Psoas muscle (tissue), 8 donors: ENCODE results near the gene TBC1D4. TPM values are rescaled to one million over a fixed set of nuclear protein-coding genes. Genes with fewer than 3 reads are reported as not detected.
A peak's percentile ranks its signal among the peaks of the same experiment; 100 is the strongest.

Experiments
- ATAC-seq, 4 donors: fragments of 200-7000 bp; cut with Tn5 transposase; one replicate each; pipeline ENCODE4 v1.9.1; 2020; ENCODE audit warnings: moderate library complexity in 3 of 4, mild to moderate bottlenecking in 2 of 4
- DNase-seq, 2 donors: peaks; one replicate each; pipeline ENCODE4 v3.0.0-alpha.2; 2020
- H3K27ac ChIP-seq: fragments of 200-600 bp; one replicate; pipeline ENCODE4 v1.8.0; 2022
- H3K27me3 ChIP-seq, 3 donors: fragments of 200-600 bp in 1 of 3; one replicate each; pipeline versions ENCODE4 v1.6.1 to v1.8.0; 2013 to 2022; ENCODE audit warnings: low read length in 2 of 3, mild to moderate bottlenecking in 2 of 3, moderate library complexity in 1 of 3; ENCODE audit not compliant: insufficient read depth in 3 of 3
- H3K36me3 ChIP-seq, 2 donors: fragments of 200-600 bp in 1 of 2; one replicate each; pipeline versions ENCODE4 v1.6.1 to v1.8.0; 2013 to 2022; ENCODE audit warnings: low read depth in 1 of 2, mild to moderate bottlenecking in 1 of 2, moderate library complexity in 1 of 2; ENCODE audit not compliant: insufficient read depth in 1 of 2
- H3K4me1 ChIP-seq: fragments of 200-600 bp; one replicate; pipeline ENCODE4 v1.8.0; 2022
- H3K4me3 ChIP-seq: fragments of 200-600 bp; one replicate; pipeline ENCODE4 v1.8.0; 2022; ENCODE audit warnings: mild to moderate bottlenecking
- H3K9me3 ChIP-seq: fragments of 200-600 bp; one replicate; pipeline ENCODE4 v1.8.0; 2022
- WGBS, 3 donors: extraction: QIAGEN DNeasy Blood & Tissue Kit; methylation state at CpG; one replicate each; pipeline versions ENCODE4 v1.1.6 to v1.1.7; 2013; 5-methylcytosine and 5-hydroxymethylcytosine counted together
- intact Hi-C, 2 donors: fragments of 100-400 bp; cut with DNase I; formaldehyde crosslinking; loops; one replicate each; pipeline versions ENCODE4 v1.11.0 to v1.14.2; 2022
- polyA plus RNA-seq, 3 donors: library from polyadenylated mRNA; stranded (reverse); fragments of 200-250 nt; gene quantifications; one replicate each; pipeline ENCODE4 v1.2.3, GENCODE V29; 2013
- total RNA-seq, 4 donors: library from RNA; stranded (reverse); fragmentation: NEBNext Ultra II Directional in 2 of 4; extraction: Animal tissue kit (Norgen Biotek cat#: 25700) in 2 of 4; gene quantifications; one replicate each; pipeline versions ENCODE4 v1.2.1 to v1.2.4, GENCODE V29; 2021 to 2023
- TF ChIP-seq, protein P1 (sequence below): fragments of 200-600 bp; IDR thresholded peaks from one replicate; pipeline ENCODE4 v1.8.0; 2022; ENCODE audit warnings: antibody characterized with exemption
- donor health status: healthy with polysubstance abuse.
- donor health status: DM: no; HTN: no; CAD: no; lungs with moderate emphysema.
- donor health status: Bipolar disorder and iron deficiency.
- donor health status: healthy.
- donor health status: DM: yes; HTN: yes; CAD: no.
- donor health status: DM: no; HTN: no; CAD: no.
- donor health status: DM: no; HTN: no; CAD: no.
- donor health status: DM: yes; HTN: yes; CAD: no.

The TBC1D4 gene
- total and polyA plus RNA-seq, 7 donors, result 3.1 to 127 (median 89.9) TPM

GRCh38 chr13:75416327-75417011, 65.5 kb downstream of the TBC1D4 start:
- peaks cover 67% of the 10 kb centered on the region for H3K4me1 ChIP-seq
- ATAC-seq, result peak in 3 of 4 donors; percentile 7 to 32 (median 24)
- no peak for DNase-seq
- H3K27ac ChIP-seq, result peak overlapping the region; percentile 87
- no peaks in the 10 kb centered on the region for H3K9me3 ChIP-seq
- no peaks in the 10 kb centered on the region for H3K27me3 ChIP-seq
- no peak overlapping the region for H3K4me3 ChIP-seq
- intact Hi-C loops, result no loop called here
- TF ChIP-seq, protein P1, sequence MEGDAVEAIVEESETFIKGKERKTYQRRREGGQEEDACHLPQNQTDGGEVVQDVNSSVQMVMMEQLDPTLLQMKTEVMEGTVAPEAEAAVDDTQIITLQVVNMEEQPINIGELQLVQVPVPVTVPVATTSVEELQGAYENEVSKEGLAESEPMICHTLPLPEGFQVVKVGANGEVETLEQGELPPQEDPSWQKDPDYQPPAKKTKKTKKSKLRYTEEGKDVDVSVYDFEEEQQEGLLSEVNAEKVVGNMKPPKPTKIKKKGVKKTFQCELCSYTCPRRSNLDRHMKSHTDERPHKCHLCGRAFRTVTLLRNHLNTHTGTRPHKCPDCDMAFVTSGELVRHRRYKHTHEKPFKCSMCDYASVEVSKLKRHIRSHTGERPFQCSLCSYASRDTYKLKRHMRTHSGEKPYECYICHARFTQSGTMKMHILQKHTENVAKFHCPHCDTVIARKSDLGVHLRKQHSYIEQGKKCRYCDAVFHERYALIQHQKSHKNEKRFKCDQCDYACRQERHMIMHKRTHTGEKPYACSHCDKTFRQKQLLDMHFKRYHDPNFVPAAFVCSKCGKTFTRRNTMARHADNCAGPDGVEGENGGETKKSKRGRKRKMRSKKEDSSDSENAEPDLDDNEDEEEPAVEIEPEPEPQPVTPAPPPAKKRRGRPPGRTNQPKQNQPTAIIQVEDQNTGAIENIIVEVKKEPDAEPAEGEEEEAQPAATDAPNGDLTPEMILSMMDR, result no peak
- WGBS, 3 donors, result 11 to 29% (median 16%) methylated on average over 6 of the region's 6 CpGs
- no peaks in the 10 kb centered on the region for H3K36me3 ChIP-seq

DNA sequence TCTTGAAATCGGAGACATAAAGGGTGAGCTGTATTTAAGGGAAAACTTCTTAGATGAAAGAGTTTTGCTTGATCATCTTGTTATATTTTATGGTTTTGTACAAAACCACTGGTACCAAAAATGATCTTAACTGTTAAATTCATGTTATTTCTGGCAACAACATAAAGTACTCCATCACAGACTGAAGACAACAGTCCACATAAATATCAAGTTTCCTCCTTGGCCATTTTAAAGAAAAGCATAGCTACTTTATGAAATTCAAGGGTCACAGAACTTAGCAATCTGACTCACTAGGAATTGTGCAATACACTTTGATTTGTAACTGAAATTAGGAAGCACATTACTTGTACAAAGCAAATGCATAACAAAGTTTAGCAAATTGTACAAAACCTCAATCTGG, 66.3 kb downstream of the TBC1D4 start:
- 61 to 79% (median 64%) methylated on average over 1 of the region's 1 CpG for WGBS, 3 donors
- H3K27ac ChIP-seq, result peak overlapping the region; percentile 87
- peaks cover 59% of the 10 kb centered on the region for H3K4me1 ChIP-seq

GRCh38 chr13:75415171-75415570, 66.8 kb downstream of the TBC1D4 start:
- Histone ChIP-seq H3K27ac (peak overlapping the region; percentile 87), H3K4me1 (peaks cover 54% of the 10 kb centered on the region), H3K36me3 (no peaks in the 10 kb centered on the region), H3K27me3 (no peaks in the 10 kb centered on the region), H3K9me3 (no peaks in the 10 kb centered on the region), H3K4me3 (no peak overlapping the region)
- intact Hi-C loops, result no loop called here
- TF ChIP-seq, protein P1, result no peak
- 42 to 60% (median 43%) methylated on average over 2 of the region's 2 CpGs for WGBS, 3 donors
- no peak for ATAC-seq
- DNase-seq, result no peak

More for the DNA sequence above, 66.3 kb downstream of the TBC1D4 start:
- TF ChIP-seq, protein P1, result no peak
- intact Hi-C loops, result no loop called here
- H3K4me3 ChIP-seq, result no peak overlapping the region
- no peak for DNase-seq
- peak in 2 of 4 donors; percentile 37 to 59 for ATAC-seq
- H3K36me3 ChIP-seq, result no peaks in the 10 kb centered on the region
- H3K27me3 ChIP-seq, result no peaks in the 10 kb centered on the region
- H3K9me3 ChIP-seq, result no peaks in the 10 kb centered on the region

DNA sequence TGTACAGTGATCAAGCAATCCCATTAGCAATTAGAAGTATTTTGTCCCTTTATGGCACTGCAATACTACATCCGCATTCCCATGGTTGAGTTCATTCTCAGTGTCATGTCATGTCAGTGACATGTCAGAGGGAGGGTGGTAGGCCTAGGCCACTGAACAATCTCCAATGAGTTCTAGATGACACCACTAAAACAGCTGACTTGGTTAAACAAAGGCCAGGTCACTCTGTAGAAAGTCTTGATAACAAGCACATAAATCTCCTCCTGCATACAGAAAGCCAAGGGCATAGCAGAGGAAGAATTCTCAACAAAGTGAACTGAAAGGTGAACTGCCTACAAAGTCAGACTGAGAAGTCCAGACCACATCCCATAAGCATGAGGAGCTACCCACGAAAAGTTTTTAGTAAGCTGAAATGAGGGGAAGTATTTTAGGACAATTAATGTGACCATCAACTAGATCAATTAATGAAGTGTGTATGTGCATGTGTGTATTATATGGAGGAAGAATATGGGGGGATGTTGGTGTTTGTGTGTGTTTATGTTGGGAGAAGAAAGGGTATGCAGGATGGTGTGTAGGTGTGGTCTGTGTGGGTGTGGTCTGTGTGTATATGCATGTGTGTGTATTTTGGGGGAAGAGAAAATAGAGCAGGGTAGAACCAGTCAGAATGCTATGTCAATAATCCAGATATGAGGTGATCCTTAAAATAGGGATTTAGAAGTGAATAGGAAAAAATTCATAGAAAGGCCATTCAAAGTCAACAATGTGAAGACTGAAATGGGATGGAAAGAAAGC, 67.7 kb downstream of the TBC1D4 start:
- intact Hi-C loops, result loop anchor here in 1 of 2 donors (5.0 kb wide), 2 partner anchors 33 to 42 kb away; no protein-coding TSS in a partner anchor

More for the DNA sequence above, 67.7 kb downstream of the TBC1D4 start:
- Histone ChIP-seq H3K27me3 (no peaks in the 10 kb centered on the region), H3K9me3 (no peaks in the 10 kb centered on the region), H3K4me3 (no peak overlapping the region), H3K36me3 (no peaks in the 10 kb centered on the region), H3K27ac (peak overlapping the region; percentile 87), H3K4me1 (peaks cover 44% of the 10 kb centered on the region)
- 60 to 88% (median 83%) methylated on average over 2 of the region's 2 CpGs for WGBS, 3 donors
- ATAC-seq (no peak), DNase-seq (no peak)
- TF ChIP-seq, protein P1, result no peak
